GM18873 (cell line): ENCODE results near the gene GAB2.
"Not testable (repeated sequence)": the region's sequence is repeated elsewhere in the genome, so short reads cannot be mapped to it uniquely, and the experiment has no call there.

Experiments used
- ATAC-seq: cut with Tn5 transposase; IDR thresholded peaks from one replicate; pipeline ENCODE4 v1.9.1; 2021; ENCODE audit warnings: mild to moderate bottlenecking, moderate library complexity, moderate number of reproducible peaks; ENCODE audit not compliant: unreplicated experiment, low FRiP score

Gene GAB2

DNA sequence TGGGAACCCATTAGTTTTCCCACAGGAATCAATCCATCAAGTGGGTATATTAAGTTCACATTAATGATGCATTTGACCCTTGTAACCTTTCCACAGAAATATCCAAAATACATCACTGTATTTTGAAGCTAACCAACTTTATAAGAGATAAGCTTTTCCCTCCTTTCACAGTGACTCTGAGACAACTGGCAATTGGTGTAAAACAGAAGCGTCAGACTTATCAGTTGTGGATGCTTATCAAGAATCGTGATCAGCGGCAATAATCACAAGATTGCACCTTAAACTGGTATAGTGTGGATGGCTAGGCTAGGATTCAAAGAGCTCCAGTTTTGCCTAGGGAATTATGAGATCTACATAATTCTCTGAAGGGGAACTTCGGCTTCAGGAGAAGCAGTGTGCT lies 155.8 kb downstream of the GAB2 start:
- no peak for ATAC-seq

DNA sequence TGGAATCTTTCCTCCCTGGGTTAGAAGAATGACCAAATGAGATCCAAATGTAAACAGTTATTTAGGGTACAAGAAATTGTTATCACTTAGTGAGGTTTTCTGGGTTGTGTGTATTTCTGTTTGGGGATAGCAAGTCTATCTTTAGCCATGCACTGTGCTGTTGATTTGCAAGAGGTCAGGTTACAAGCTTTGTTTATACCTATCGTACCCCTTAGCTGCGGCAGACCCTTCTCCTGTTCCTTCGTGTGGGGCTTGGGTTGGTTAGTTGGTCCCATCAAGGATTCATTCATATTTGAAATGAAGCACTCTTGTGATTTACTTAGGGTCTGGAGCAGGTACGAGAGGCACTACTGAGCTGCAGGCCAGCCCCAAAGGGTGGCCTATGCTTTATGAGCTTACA lies 156.3 kb downstream of the GAB2 start:
- ATAC-seq, result no peak

DNA sequence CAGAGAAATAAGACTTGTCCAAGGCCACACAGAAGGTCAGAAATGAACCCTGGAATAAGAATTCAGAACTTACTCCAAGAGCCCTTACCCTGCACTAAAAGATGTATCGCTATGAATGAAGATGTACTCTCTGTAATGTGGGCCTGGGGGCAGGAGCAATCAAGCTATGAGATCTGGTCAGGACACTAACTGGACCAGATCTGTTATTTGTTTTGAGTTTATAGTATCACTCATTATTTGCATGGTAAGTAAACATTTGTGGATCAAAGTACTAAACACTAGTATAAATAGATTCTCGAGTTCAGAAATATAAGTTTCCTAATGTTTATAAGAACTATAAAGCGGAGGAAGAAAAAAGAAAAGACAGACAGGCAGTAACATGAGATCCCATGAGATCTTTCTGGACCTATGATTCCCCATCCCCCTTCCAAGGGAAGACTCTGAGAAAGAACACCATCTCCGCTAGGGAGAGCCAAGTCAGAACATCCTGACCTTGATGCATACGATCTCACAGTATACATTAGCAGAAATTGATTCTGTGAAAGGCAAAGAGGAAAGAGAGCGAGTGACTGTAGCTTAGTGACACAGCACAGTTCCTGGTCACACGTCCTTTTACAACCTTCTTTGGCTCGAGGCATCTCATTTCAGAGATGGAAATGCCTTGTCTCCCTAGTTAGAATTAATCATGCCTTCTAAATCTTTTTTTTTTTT lies 157.7 kb downstream of the GAB2 start:
- ATAC-seq, result no peak

GRCh38 chr11:78257654-78258053 lies 160.0 kb downstream of the GAB2 start:
- ATAC-seq, result no peak

- ATAC-seq, result no peak
Observed at GRCh38 chr11:78256962-78257361, 160.7 kb downstream of the GAB2 start.

GRCh38 chr11:78255919-78256318 lies 161.7 kb downstream of the GAB2 start:
- ATAC-seq, result no peak

DNA sequence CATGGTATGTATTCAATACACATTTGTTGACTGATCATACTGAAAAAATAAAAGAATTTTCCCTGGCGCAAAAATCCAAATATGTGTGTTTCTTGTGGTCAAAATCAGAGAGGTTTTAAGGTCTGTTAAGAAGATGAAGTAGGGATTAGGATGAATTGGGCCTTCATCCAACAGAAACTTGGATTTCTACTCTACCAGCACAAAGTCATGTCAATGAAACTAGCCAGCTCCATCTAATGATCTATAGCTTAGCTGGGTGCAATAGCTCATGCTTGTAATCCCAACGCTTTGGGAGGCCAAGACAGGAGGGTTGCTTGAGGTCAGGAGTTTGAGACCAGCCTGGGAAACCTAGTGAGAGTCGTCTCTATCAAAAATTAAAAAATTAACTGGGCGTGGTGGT lies 163.4 kb downstream of the GAB2 start:
- no peak for ATAC-seq

GRCh38 chr11:78253797-78254196 lies 163.8 kb downstream of the GAB2 start:
- no peak for ATAC-seq

DNA sequence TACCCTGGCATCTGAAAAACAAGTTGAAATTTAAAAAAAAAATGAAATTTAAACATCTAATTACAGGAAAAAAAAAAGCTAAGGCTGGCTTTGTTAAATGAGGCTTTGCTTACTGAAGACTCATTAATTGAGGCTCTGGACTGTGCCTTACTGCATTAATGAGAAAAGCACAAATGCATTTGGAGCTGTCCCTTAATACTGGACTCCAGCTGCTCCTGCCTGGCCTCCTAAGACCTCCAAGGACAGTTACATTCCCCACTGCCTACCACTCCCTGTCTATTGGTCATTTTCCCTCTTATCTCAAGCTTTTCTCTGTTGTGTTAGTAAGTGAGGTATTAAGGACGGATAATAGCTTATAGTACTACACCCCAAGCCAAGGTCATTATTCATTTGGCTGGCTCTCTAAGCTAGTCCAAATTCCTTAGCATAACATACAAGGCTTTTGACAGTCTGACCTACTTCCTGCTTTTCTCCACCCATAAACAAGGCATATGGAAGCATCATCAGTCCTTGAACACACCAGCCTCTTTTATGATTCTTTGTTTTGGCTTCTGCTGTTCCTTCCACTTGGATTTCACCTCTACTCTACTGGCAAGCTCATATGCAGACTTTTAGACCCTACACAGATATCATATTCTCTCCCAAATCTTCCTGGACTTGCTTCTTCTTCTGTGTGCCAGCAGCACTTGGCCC lies 166.4 kb downstream of the GAB2 start:
- no peak for ATAC-seq

DNA sequence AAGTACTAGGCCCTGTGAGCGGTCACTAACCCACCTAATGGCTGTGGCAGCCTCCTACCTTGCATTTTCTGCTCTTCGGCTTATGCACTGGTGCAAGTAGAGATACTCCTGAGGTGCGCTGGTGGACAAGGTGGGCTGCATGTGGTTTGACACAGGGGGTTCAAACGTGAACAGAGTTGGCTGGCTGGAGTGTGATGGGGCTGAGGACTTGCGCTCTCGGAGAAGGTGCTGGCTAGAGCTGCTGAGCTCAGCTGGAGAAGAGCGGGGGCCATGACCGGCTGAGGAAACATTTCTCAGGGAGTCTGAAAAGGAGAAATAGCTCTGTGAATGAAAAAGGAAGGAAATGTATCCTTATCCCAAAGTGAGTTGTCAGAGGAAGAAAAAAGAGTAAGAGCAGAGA lies 167.5 kb downstream of the GAB2 start:
- no peak for ATAC-seq

GRCh38 chr11:78248903-78249302 lies 168.7 kb downstream of the GAB2 start:
- no peak for ATAC-seq

DNA sequence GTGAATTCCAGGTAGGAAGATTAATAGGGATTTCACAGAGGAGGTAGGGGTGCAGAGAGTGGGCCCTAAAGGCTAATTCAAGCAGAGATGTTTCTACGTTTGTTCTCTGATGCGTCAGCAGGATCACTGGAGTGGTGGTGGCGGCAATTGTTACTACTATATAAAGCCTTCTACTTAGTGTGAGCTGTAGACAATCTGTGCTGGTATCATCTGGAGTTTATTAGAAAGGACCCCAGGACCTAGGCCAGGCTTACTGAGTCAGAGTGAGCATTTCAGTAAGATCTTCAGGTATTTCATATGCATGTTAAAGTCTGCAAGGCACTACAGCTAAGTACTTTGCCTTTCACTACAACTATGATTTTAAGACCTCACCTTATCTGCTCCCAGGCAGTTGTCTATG lies 169.4 kb downstream of the GAB2 start:
- no peak for ATAC-seq

DNA sequence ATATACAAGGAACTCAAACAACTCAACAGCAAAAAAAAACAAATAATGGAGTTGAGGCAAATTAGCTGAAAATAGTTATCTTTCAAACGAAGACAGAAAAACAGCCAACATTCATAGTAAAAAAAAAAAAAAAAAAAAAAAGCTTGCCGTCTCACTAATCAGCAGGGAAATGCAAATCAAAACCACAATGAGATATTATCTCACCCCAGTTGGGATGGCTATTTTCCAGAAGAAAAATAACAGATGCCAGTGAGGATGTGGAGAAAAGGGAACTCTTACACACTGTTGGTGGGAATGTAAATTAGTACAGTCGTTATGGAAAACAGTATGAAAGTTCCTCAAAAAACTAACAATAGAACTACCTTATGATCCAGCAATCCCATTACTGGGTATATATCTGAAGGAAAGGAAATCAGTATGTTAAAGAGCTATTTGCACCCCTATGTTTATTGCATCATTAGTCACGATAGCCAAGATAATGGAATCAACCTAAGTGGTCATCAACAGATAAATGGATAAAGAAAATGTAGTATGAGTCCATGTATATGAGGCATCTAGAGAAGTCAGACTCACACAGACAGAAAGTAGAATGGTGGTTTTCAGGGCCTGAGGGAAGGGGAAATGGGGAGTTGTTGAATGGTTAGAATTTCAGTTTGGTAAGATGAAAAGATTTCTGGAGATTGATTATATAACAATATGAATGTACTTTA lies 172.9 kb downstream of the GAB2 start:
- ATAC-seq, result no peak

DNA sequence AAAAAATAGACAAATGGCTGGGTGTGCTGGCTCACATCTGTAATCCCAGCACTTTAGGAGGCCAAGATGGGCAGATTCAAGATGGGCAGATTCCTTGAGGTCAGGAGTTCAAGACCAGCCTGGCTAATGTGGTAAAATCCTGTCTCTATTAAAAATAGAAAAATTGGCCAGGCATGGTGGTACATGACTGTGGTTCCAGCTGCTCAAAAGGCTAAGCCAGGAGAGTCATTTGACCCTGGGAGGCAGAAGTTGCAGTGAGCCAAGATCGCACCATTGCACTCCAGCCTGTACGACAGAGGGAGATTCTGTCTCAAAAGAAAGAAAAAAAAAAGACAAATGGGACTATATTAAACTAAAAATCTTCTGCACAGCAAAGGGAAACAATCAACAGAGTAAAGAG lies 173.5 kb downstream of the GAB2 start:
- ATAC-seq, result no peak

- no peak for ATAC-seq
Observed at GRCh38 chr11:78241475-78241874, 176.1 kb downstream of the GAB2 start.

GRCh38 chr11:78239781-78240180 lies 177.8 kb downstream of the GAB2 start:
- ATAC-seq, result no peak

DNA sequence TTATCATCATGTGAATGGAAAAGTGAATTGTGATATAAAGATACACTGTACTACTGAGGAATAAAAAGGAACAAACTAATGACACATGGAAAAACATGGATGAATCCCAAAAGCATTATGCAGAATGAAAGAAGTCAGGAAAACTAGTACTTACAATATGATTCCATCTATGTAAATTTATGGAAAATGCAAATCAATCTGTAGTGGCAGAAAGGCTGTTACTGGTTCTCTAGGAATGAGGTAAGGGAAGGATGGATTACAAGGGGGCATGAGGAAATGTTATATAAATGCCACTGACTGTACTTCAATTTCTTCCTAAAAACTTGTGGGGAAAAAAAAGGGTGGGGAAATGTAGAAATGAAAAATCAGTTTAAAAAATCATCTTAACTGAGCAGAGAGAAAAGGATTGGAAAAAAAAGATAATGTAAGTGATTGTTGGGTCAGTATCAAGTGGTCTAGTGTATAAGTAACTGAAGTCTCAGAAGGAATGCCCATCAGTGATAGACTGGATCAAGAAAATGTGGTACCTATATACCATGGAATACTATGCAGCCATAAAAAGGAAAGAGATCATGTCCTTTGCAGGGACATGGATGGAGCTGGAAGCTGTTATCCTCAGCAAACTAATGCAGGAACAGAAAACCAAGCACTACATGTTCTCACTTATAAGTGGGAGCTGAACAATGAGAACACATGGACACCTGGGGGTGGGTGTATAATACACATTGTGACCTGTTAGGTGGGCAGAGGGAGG lies 180.2 kb downstream of the GAB2 start:
- no peak for ATAC-seq

- ATAC-seq, result no peak
Observed at GRCh38 chr11:78234006-78234405, 183.6 kb downstream of the GAB2 start.

- ATAC-seq, result not testable (repeated sequence)
Observed at GRCh38 chr11:78233046-78233445, 184.6 kb downstream of the GAB2 start.

GRCh38 chr11:78231962-78232501 lies 185.6 kb downstream of the GAB2 start:
- no peak for ATAC-seq
